HL-60 (cell line): Measurements from ENCODE around the gene FOXJ3.

Experiments
- DNase-seq, 2 experiments: peaks; one replicate each; pipeline ENCODE4 v3.0.0-alpha.2; 2010 to 2020; ENCODE audit warnings: low read depth in 1 of 2, low spot score in 1 of 2
- H3K27ac ChIP-seq: fragments of 250-450 bp; sonication (Bioruptor Pico); replicated peaks from 2 replicates; pipeline ENCODE4 v1.5.1; 2020; ENCODE audit warnings: mild to moderate bottlenecking, moderate library complexity
- H3K27me3 ChIP-seq: fragments of 250-450 bp; sonication (Bioruptor Pico); 2 replicates; pipeline ENCODE4 v1.5.1; 2021; ENCODE audit warnings: mild to moderate bottlenecking, moderate library complexity; ENCODE audit not compliant: insufficient read depth, poor library complexity, severe bottlenecking
- H3K4me3 ChIP-seq: replicated peaks from 2 replicates; pipeline ENCODE4 v1.5.1; 2011; ENCODE audit warnings: mild to moderate bottlenecking, control low read depth, low read length; ENCODE audit not compliant: insufficient read depth
- GABPA ChIP-seq: IDR thresholded peaks from 2 replicates; pipeline ENCODE4 v1.6.1; 2012; ENCODE audit warnings: low read depth
- POLR2AphosphoS5 ChIP-seq: IDR thresholded peaks from 2 replicates; pipeline ENCODE4 v1.6.1; 2012; ENCODE audit warnings: low read depth
- SPI1 ChIP-seq: IDR thresholded peaks from 2 replicates; pipeline ENCODE4 v1.6.1; 2012; ENCODE audit warnings: low read depth, mild to moderate bottlenecking, borderline replicate concordance
- TF ChIP-seq, protein P1 (sequence below): IDR thresholded peaks from one replicate; pipeline ENCODE4 v1.5.1; 2011; ENCODE audit warnings: low read length, control low read depth, inconsistent platforms; ENCODE audit not compliant: insufficient read depth
- TF ChIP-seq, protein P2 (sequence below): IDR thresholded peaks from 2 replicates; pipeline ENCODE4 v1.6.1; 2012; ENCODE audit warnings: low read depth; ENCODE audit not compliant: insufficient replicate concordance

FOXJ3 gene

DNA sequence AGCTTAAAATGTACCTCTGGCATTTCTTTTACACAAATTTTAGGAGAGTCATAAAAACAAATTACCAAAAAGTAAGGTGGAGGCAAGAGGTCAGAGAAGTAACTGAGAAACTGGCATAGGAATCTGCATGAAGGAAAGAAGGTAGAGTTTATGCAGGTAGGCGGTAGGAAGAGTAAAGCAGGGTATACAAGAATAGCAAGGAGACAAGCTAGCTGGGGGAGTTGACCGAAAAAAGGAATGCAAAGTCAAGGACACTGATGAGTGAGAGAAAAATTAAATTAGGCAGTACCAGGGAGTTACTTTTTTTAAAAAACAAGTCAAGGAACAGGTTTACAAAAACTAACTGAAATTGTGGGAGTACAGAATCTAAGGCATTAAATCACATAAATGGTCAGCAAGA lies 56.0 kb downstream of the FOXJ3 start:
- Histone ChIP-seq H3K4me3 (no peak overlapping the region), H3K27ac (no peak overlapping the region), H3K27me3 (no peaks in the 10 kb centered on the region)
- DNase-seq: no peak
- TF ChIP-seq, protein P1, sequence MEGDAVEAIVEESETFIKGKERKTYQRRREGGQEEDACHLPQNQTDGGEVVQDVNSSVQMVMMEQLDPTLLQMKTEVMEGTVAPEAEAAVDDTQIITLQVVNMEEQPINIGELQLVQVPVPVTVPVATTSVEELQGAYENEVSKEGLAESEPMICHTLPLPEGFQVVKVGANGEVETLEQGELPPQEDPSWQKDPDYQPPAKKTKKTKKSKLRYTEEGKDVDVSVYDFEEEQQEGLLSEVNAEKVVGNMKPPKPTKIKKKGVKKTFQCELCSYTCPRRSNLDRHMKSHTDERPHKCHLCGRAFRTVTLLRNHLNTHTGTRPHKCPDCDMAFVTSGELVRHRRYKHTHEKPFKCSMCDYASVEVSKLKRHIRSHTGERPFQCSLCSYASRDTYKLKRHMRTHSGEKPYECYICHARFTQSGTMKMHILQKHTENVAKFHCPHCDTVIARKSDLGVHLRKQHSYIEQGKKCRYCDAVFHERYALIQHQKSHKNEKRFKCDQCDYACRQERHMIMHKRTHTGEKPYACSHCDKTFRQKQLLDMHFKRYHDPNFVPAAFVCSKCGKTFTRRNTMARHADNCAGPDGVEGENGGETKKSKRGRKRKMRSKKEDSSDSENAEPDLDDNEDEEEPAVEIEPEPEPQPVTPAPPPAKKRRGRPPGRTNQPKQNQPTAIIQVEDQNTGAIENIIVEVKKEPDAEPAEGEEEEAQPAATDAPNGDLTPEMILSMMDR: no peak
- TF ChIP-seq GABPA (no peak), SPI1 (no peak), POLR2AphosphoS5 (no peak)
- TF ChIP-seq, protein P2, sequence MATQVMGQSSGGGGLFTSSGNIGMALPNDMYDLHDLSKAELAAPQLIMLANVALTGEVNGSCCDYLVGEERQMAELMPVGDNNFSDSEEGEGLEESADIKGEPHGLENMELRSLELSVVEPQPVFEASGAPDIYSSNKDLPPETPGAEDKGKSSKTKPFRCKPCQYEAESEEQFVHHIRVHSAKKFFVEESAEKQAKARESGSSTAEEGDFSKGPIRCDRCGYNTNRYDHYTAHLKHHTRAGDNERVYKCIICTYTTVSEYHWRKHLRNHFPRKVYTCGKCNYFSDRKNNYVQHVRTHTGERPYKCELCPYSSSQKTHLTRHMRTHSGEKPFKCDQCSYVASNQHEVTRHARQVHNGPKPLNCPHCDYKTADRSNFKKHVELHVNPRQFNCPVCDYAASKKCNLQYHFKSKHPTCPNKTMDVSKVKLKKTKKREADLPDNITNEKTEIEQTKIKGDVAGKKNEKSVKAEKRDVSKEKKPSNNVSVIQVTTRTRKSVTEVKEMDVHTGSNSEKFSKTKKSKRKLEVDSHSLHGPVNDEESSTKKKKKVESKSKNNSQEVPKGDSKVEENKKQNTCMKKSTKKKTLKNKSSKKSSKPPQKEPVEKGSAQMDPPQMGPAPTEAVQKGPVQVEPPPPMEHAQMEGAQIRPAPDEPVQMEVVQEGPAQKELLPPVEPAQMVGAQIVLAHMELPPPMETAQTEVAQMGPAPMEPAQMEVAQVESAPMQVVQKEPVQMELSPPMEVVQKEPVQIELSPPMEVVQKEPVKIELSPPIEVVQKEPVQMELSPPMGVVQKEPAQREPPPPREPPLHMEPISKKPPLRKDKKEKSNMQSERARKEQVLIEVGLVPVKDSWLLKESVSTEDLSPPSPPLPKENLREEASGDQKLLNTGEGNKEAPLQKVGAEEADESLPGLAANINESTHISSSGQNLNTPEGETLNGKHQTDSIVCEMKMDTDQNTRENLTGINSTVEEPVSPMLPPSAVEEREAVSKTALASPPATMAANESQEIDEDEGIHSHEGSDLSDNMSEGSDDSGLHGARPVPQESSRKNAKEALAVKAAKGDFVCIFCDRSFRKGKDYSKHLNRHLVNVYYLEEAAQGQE: no peak

DNA sequence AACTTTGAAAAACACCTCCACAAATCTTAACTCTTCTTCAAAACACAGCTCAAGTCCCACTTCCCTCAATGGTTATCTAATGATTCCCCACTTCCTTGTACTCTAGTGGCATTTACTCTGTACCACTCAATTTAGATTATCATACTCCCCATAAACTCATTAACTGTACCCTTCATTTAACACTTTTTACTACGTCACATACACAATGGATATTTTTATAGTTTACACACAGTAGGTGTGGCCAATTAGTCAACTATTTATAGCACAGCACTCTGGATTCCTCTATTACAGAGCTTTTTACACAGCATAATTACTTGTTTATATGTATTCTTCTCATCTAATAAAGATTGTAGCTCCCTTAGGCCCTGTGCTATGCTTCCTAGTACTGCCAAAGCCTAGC lies 62.1 kb downstream of the FOXJ3 start:
- TF ChIP-seq, protein P1: no peak
- TF ChIP-seq GABPA (no peak), POLR2AphosphoS5 (no peak)
- TF ChIP-seq, protein P2: no peak
- Histone ChIP-seq H3K4me3 (no peak overlapping the region), H3K27me3 (no peaks in the 10 kb centered on the region), H3K27ac (no peak overlapping the region)
- no peak for DNase-seq

DNA sequence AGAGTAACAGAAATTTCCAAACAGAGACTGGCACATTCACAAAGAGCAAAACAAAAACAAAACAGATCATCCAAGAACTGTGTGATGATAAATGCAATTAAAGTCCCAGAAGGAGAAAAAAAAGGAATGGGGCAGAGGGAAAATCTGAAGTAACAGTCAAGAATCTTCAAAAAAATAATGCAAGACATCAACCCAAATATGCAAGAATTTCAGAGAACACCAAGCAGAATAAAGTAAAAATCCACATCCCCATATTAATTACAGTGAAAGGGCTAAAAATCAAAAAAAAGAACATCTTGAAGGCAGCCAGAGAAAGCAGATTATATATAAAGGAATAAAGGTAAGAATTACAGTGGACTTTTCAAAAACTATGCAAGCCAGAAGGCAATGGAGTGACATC lies 67.1 kb downstream of the FOXJ3 start:
- Histone ChIP-seq H3K27me3 (no peaks in the 10 kb centered on the region), H3K4me3 (no peak overlapping the region), H3K27ac (no peak overlapping the region)
- DNase-seq: no peak
- TF ChIP-seq SPI1: no peak
- no peak for TF ChIP-seq POLR2AphosphoS5
- TF ChIP-seq, protein P1: no peak
- TF ChIP-seq, protein P2: no peak
- no peak for TF ChIP-seq GABPA
